Measurements from ENCODE around the gene C19orf38.

GRCh38 chr19:10913716-10914340 lies 65.6 kb downstream of the C19orf38 start:
- no peak for TF ChIP-seq CTCF (IDR thresholded peaks at IDR 0.05)
- TF ChIP-seq POLR2A (IDR thresholded peaks at IDR 0.05): no peak

Measured in testis (tissue), 2 donors.